Measurements from ENCODE around the gene CARNS1. TPM values are rescaled to one million over a fixed set of nuclear protein-coding genes. Genes with fewer than 3 reads are reported as not detected.

CARNS1 gene
- polyA plus RNA-seq, 1 donor (not counting 4 experiments of a cell fraction or from before 2014, with no cell fraction given) = not detected

GRCh38 chr11:67369801-67370284 is 45.6 kb upstream of the CARNS1 start:
- no peak for DNase-seq (ENCODE audit: low read depth, low spot score)
- Histone ChIP-seq H3K4me1 (ENCODE audit: control insufficient read depth, extremely low read depth, insufficient read depth, low read length) (peaks cover 28% of the 10 kb centered on the region), H2AFZ (ENCODE audit: control insufficient read depth, low read length) (no peak overlapping the region), H3K79me2 (ENCODE audit: control insufficient read depth, insufficient read depth, low read length) (no peaks in the 10 kb centered on the region), H3K4me2 (ENCODE audit: control insufficient read depth, extremely low read depth, insufficient read depth, low read depth, low read length) (no peak overlapping the region), H3K9me1 (ENCODE audit: control insufficient read depth, extremely low read depth, insufficient read depth, low read length) (no peaks in the 10 kb centered on the region), H3K27ac (ENCODE audit: control insufficient read depth, insufficient read depth, low read length) (no peak overlapping the region), H4K20me1 (ENCODE audit: control insufficient read depth, extremely low read depth, insufficient read depth, low read length) (peaks cover 5% of the 10 kb centered on the region), H3K27me3 (ENCODE audit: control insufficient read depth, extremely low read depth, insufficient read depth, low read length) (no peaks in the 10 kb centered on the region), H3K9me3 (ENCODE audit: control insufficient read depth, low read depth, low read length) (no peaks in the 10 kb centered on the region), H3K9ac (ENCODE audit: control insufficient read depth, extremely low read depth, insufficient read depth, low read length) (no peak overlapping the region), H3K4me3 (ENCODE audit: control insufficient read depth in 2 of 3, extremely low read depth in 1 of 3, insufficient read depth in 2 of 3, low read depth in 1 of 3, low read length in 3 of 3) (no peak overlapping the region), H3K36me3 (ENCODE audit: control insufficient read depth in 2 of 2, extremely low read depth in 1 of 2, insufficient read depth in 2 of 2, low read length in 2 of 2) (peaks cover 1 to 5% of the 10 kb centered on the region in 2 experiments)
- dilution Hi-C loops (cut with MboI; ENCODE audit: extremely low pct_ligation_motif_present, low sequenced_read_pairs) = no loop called here
- FAIRE-seq = no peak
- TF ChIP-seq CTCF (optimal IDR thresholded peaks at IDR 0.05 in 1 of 3, IDR thresholded peaks at IDR 0.05 in 1 of 3, conservative IDR thresholded peaks at IDR 0.05 in 1 of 3; ENCODE audit: extremely low read depth in 1 of 3, insufficient read depth in 2 of 3, low read length in 3 of 3) (no peak), EZH2 (IDR thresholded peaks at IDR 0.05; ENCODE audit: low read length) (no peak)

- FAIRE-seq = no peak
- no peak overlapping the region for H3K4me2 ChIP-seq (ENCODE audit: control insufficient read depth, extremely low read depth, insufficient read depth, low read depth, low read length)
- H3K27me3 ChIP-seq (ENCODE audit: control insufficient read depth, extremely low read depth, insufficient read depth, low read length) = no peaks in the 10 kb centered on the region
- no peaks in the 10 kb centered on the region for H3K9me1 ChIP-seq (ENCODE audit: control insufficient read depth, extremely low read depth, insufficient read depth, low read length)
- peaks cover 29% of the 10 kb centered on the region for H3K4me1 ChIP-seq (ENCODE audit: control insufficient read depth, extremely low read depth, insufficient read depth, low read length)
- H3K79me2 ChIP-seq (ENCODE audit: control insufficient read depth, insufficient read depth, low read length) = no peaks in the 10 kb centered on the region
- no peak for DNase-seq (ENCODE audit: low read depth, low spot score)
- dilution Hi-C loops (cut with MboI; ENCODE audit: extremely low pct_ligation_motif_present, low sequenced_read_pairs) = no loop called here
- peaks cover 5% of the 10 kb centered on the region for H4K20me1 ChIP-seq (ENCODE audit: control insufficient read depth, extremely low read depth, insufficient read depth, low read length)
- H3K4me3 ChIP-seq (ENCODE audit: control insufficient read depth in 2 of 3, extremely low read depth in 1 of 3, insufficient read depth in 2 of 3, low read depth in 1 of 3, low read length in 3 of 3) = no peak overlapping the region
- H2AFZ ChIP-seq (ENCODE audit: control insufficient read depth, low read length) = no peak overlapping the region
- TF ChIP-seq CTCF (optimal IDR thresholded peaks at IDR 0.05 in 1 of 3, IDR thresholded peaks at IDR 0.05 in 1 of 3, conservative IDR thresholded peaks at IDR 0.05 in 1 of 3; ENCODE audit: extremely low read depth in 1 of 3, insufficient read depth in 2 of 3, low read length in 3 of 3) (no peak), EZH2 (IDR thresholded peaks at IDR 0.05; ENCODE audit: low read length) (no peak)
- no peaks in the 10 kb centered on the region for H3K9me3 ChIP-seq (ENCODE audit: control insufficient read depth, low read depth, low read length)
- no peak overlapping the region for H3K27ac ChIP-seq (ENCODE audit: control insufficient read depth, insufficient read depth, low read length)
- H3K9ac ChIP-seq (ENCODE audit: control insufficient read depth, extremely low read depth, insufficient read depth, low read length) = no peak overlapping the region
- H3K36me3 ChIP-seq (ENCODE audit: control insufficient read depth in 2 of 2, extremely low read depth in 1 of 2, insufficient read depth in 2 of 2, low read length in 2 of 2) = no peaks in the 10 kb centered on the region
Observed at GRCh38 chr11:67370351-67371076, 45.0 kb upstream of the CARNS1 start.

Measured in keratinocyte (primary cell).